AG20443 (cell line): Measurements from ENCODE around the gene SERPINB13.
"Not testable (repeated sequence)": the region's sequence is repeated elsewhere in the genome, so short reads cannot be mapped to it uniquely, and the experiment has no call there.

Experiments
- DNase-seq: peaks from one replicate; pipeline ENCODE4 v3.0.0; 2012; ENCODE audit warnings: low spot score, mixed read lengths

SERPINB13 gene

DNA sequence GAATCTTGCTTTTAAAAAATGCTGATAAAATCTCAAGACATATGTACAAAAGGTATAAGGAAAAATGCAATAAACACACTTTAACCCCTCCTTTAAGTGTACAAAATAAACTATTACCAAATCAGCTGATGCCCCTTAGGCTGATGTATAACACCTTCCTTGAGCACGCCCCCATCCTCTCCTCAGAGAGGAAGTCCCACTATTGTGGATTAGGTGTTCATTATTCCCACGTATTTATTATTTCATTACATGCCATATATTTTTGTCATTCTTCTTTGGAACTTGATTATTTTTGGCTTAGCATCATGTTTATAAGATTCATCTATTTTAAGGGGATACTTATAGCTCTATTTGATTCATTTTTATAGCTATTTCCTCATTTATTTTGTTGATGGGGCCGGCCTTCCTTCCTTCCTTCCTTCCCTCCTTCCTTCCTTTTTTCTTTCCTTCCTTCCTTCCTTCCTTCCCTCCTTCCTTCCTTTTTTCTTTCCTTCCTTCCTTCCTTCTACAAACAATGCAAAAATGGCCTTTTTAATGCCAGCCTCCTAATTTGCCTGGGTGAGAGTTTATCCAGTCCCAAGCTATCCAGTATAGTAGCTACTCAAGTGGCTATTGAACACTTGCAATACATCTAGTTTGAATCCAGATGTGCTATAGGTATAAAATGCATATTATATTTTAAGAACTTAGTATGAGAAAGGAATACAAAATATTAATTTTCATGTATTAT is 4.0 kb downstream of the SERPINB13 start:
- DNase-seq = no peak

DNA sequence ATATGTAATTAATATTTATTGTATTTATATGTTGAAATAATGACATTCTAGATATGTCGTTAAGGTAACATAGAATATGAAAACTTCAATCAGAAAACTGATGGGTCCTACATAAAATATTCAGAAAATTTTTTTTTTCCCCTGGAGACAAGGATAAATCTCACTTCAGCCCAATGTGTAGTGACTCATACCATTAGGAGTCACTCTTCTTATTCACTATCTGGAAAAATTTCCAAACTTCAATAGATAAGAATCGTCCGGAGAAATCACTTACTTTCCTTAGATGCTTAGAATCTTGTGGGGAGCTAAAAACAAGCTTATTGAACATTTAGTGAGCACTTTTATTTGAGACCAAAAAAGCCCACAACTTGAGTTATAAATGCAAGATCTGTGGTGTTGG is 4.6 kb downstream of the SERPINB13 start:
- DNase-seq = no peak

DNA sequence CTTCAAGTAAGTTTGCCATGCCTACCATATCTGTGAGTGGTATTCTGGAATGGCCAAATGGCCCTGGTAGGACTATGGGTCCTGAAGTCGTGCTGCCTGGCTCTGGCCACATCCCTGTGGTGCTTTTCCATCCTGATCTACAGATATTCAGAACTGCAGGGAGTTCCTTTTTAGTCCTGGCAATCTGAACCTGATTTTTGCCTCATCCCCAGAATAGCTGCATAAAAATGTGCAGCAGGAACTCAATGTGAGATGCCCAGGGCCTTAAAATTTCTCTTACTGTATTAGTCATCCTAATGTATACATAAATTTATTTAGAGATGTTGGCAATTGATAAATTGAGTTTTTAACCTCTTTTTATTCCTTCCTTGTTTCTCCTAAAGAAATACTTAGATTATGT is 5.3 kb downstream of the SERPINB13 start:
- no peak for DNase-seq

DNA sequence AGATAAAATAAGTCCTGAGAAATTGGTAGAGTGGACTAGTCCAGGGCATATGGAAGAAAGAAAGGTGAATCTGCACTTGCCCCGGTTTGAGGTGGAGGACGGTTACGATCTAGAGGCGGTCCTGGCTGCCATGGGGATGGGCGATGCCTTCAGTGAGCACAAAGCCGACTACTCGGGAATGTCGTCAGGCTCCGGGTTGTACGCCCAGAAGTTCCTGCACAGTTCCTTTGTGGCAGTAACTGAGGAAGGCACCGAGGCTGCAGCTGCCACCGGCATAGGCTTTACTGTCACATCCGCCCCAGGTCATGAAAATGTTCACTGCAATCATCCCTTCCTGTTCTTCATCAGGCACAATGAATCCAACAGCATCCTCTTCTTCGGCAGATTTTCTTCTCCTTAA is 9.8 kb downstream of the SERPINB13 start:
- DNase-seq = no peak

DNA sequence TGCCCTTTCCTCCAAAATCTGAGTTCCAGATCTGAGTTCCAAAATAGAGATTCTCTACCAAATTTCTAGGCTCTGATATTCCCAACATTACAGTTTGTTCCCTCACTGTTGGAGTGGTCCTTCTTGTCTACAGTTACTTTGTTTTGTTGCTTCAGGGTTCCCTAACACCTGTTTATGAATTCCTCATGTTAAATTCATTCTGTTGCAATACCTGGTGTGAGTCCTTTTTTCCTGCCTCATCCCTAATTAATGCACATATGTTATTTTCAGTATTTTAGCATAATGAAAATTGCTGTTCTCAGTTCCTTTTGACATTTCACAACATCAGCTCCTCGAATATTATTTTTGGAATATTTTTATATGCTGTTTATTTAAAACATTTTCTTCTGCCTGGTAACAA is 16.2 kb downstream of the SERPINB13 start:
- DNase-seq = no peak

DNA sequence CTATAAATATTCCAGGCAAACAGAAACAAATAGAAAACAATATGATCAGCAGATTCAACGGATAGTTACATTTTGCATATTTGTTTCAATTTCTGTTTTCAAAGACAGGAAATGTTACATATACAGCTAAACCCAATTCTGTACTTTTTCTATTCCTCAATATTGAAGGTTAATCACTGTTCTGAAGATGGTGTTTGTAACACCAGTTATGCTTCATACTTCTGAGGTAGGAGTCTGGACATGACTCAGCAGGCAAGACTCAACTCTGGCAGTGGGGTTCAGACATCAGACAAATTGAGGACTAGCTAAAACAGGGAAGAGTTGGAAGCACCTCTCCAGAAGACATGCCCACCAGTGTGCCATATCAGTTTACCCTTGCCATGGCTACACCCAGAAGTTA is 16.6 kb downstream of the SERPINB13 start:
- DNase-seq = peak; percentile 48

DNA sequence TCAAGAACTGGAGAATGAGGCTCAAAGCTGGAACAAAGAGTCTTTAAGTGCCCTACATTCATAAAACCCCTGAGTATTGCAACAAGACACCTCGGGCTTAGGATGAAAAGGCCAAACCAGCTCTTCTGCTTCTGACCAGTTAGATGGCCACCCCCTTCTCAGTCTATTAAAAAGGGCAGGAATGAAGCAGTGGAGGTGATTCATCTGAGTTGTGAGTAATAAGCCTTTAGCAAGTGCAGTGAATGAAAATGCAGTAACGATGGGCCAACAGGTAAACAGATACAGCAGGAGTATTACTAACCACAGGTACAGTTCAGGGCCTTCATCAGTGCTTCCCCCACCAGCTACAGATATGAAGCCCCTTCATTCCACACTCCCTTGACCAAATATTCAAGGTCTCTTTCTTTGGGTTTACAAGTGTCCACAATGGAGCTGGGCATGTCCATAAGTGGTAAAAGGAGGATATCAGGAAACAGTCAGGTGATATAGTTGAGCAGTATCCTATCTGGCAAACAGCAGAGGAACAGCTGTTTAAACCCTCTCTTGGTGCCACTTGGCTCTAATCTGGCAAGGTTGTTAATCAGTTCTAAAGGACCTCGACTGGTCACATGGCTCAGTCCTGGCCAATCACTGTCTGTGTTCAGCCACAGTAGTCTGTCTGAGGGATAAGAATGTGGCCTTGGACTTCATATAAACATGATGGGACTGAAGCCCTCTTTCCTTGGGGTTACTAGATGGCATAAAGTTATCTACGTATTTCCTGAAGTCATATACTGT is 17.8 kb downstream of the SERPINB13 start:
- peak; percentile 41 for DNase-seq

DNA sequence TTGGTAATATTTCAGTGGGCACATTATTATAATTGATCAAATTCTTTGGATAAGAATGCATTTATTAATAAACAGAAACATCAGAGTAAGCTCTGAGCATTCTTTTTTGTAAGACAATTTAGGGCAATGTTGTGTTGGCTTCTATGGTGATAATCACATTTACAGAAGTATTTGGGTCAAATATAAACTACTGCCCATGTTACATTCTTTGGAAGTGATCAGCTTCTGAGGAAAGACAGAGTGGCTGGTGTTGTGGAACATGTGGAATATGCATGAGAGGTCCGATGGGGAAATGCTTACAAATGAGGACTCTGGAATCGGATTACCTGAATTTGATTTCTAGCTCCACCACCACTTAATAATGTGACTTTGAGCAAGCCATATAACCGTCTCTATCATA is 19.4 kb downstream of the SERPINB13 start:
- DNase-seq = peak; percentile 53

DNA sequence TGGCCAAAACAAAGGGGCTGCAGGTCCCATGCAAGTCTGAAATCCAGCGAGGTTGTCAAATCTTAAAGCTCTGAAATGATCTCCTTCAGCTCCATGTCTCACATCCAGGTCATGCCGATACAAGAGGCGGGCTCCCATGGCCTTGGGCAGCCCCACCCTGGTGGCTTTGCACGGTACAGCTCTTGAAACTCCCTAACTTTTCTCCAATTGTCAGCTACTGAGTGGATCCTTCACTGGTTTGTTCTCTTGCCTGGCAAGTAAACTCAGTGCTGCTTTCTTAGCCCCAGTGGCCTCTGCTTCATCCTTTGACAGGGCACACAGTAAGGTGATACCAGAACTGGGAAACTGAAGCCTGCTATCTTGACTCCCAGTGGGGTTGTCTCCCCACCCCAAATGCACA is 26.3 kb downstream of the SERPINB13 start:
- DNase-seq = no peak

DNA sequence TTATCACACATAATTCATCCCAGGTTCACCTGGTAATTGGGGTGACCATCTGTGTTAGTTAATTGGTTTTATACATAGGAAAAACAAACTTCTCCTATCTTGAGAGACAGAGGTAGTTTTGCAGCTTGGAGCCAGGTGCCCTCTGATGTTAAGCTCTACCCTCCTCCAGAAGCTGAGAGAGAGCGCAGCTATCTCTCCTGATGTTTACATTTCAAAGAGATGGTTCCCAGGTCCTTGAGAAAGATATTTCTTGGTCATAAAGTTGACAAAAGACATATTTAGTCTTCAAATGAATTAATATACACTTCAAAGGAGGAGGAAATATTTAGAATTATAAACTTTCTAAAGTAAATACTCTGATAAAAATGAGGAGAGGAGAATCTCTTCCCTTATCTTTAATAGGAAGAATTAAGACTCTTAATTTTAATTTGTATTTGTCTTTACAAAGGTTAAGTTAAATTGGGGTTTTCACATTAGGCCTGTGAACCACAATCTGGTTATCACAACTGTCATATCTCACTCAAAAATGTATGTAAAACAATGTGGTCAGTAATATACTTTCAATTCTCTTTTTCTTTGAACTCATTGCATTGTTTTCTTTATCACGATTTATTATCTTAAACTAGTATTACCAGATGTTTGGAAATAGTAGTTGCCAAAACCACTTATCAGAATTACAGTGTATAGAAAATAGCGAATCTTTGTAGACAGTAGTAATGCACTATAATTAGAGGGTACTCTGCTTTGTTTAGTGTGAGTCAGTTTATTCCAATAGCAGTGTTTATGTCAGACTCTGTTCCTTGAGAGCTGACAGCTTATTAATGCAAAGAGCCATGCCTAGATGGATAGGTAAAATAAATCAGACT is 30.1 kb downstream of the SERPINB13 start:
- DNase-seq = no peak

DNA sequence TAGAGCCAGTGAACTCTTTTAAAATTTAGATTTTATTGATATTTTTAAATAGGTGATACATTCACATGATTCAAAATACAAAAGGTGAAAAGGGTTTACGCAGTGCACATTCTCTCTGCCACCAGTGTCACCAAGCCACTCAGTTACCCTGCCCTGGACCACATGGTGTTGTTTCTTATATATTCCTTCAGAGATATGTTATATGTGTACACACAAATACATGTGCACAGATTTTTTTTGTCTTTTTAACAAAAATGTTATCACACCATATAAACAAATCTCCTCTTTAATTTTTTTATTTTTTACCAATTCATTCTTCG is 30.7 kb downstream of the SERPINB13 start:
- DNase-seq = no peak

DNA sequence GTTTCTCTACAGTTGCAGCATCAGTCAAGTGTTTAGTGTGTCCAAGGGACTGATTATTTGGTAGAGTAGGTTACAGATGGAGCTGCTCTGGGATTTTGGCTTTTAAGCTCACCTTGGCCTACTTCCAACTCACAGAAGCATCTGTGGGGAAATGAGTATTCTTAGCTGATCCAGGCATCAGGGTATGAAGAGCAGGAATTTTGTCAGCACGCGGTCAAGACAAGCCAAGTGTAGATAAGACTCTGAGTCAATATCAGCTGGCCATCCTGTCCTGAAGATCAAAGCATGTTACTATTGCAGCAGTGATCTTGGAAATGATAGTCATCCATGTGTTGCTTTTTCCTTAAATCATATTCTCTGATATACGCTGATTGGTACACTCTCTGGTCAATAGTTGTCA is 32.5 kb downstream of the SERPINB13 start:
- DNase-seq = no peak

DNA sequence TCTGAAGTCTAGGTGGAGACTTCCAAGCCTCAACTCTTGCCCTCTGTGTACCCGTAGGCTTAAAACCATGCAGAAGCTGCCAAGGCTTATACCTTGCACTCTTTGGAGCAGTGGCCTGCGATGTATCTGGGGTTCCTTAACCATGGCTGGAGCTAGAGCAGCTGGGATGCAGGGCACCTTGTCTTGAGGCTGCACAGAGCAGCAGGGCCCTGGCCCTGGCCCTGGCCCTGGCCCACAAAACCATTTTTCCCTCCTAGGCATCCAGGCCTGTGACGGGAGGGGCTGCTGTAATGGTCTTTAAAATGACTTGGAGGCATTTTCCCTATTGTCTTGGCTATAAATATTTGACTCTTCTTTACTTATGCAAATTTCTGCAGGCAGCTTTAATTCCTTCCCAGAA is 37.7 kb downstream of the SERPINB13 start:
- no peak for DNase-seq

DNA sequence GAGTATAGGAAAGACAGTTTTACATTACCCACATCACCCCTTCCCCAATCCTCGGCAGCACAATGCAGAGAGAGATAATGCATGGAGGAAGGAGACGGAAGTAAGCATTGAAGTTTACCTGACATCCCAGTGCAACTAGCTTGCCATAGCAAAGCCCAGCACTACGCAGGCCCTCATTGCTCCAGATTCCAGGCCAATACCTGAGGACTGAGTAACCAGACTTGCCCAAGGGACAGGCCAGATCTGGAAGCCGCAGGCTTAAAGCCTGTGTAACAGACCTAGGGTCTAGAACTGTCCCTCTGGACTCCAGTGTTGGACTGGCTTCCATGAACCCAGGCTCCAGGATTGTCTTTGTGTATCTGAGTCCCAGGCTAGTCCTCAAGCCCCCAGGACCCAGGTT is 39.3 kb downstream of the SERPINB13 start:
- DNase-seq = no peak

DNA sequence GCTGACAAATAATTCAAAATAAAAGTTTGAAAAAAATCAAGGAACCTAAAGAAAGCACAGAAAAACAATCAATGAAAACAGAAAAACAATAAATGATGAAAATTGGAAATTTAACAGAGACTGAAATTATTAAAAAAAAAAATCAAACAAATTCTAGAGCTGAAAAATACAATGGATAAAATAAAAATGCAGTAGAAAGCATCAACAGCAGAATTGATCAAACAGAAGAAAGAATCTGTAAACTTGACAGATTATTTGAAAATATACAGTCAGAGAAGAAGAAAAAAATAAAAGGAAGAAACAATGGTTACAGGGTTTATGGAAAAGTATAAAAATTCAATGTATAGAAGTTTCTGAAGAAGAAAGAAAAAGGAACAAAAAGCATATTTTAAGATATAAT is 40.7 kb downstream of the SERPINB13 start:
- DNase-seq = no peak

DNA sequence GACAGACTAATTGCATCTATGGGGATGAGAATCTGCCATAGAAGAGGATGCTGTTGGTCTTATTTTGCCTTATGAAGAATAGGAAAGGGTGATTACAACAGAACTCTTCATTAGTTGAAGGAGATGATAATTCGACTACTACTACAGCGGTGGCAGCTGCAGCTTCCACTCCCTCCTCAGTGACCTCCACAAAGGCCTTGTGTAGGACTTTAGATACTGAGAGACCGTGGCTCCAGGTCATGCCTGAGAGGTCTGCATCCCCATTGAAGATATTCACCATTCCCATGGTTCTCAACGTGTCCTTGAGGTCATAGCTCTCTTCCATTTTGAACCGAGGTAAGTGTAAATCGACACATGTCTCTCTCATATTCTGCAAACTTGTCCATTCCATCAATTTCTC is 50.6 kb downstream of the SERPINB13 start:
- DNase-seq = no peak

DNA sequence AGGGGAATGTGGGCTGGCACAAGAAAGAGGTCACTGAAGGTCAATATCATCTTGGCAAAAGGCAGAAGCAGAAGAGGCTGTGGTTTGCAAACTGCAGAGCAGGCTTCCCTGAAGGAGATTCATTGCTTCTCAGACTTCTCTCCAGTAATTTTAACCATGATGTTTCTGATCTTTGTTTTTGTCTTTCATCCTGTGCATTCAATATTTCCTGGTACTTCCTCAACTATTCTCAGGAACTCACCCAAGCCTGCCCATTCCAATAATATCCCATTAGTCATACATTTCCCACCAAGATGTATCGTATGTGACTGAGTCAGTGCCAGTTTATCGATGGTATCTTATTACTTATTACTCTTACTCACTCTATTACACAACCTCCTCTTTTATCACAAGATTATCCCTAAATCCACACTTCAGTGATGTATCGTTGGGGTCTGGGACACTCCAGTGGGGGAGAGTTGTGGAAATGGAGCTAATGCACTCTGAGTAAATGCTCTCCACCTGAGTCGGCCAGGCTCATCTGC is 54.1 kb downstream of the SERPINB13 start:
- not testable (repeated sequence) for DNase-seq

DNA sequence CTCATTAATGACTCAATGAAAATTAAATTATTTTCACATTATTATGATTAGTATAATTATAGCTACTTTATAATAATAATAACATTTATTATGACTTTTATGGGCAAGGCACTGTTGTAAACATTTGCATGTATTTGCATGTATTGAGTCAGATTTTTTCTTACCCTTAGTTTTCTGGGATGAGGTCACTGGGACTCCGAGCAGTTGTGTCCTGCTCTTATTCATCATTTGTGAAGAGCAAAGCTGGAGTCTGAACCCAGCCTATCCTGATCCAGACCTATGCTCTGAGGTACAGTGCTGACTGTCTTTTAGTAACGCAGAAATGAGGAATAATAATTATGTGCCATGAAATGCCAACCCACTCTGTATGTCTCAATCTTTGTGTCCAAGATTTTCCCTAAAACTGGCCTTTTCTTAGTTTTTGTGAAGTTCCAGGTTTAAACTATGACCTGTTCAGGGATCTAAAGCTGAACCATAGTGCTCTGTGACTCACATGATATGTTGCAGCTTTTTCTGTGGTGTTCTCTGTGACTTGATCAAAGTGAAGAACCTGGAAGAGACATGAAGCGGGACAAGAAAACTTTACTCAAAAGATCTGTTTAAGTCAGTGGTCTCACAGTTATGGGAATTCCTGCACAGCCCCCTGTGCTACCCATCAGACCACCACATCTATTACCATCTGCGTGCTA is 55.7 kb downstream of the SERPINB13 start:
- DNase-seq = not testable (repeated sequence)

DNA sequence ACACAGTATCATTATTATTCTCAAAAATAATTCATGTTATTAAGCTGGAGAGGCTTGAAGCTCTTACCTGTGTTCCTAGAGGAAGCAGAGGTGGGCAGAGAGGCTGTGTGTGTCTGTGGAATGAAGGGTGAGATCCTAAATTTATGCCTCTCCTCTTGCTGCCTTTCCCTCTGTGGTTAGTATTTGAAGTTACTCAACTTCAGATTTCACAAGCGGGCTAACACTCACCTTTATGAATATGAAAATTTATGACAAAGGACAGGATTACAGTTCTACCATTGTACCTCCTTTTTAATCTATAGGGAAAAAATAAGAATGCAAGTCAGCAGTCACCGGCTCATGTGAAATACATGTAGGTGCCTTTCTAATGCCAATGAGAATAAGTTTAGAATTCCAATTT is 57.0 kb downstream of the SERPINB13 start, which contains the start of gene SERPINB4:
SERPINB4 (minus strand) TSS at position 115 of the 400 bp plus-strand sequence. CDS start 679 bp downstream, outside the sequence.
- not testable (repeated sequence) for DNase-seq

DNA sequence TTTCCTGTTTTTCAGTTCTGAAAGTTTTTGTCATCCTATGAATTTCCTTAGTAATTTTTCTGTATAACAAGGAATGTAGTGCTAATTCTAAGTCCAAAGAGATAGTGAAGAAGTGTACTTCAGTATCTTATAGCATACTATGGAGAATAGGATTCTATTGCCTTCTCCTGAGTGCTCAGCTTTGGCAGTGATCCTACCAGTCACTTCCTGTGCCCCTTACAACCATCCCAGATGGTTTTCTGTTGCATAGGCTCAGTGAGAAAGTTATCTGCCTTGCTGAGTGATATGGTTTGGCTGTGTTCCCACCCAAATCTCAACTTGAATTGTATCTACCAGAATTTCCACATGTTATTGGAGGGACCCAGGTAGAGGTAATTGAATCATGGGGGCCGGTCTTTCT is 57.6 kb downstream of the SERPINB13 start:
- not testable (repeated sequence) for DNase-seq

DNA sequence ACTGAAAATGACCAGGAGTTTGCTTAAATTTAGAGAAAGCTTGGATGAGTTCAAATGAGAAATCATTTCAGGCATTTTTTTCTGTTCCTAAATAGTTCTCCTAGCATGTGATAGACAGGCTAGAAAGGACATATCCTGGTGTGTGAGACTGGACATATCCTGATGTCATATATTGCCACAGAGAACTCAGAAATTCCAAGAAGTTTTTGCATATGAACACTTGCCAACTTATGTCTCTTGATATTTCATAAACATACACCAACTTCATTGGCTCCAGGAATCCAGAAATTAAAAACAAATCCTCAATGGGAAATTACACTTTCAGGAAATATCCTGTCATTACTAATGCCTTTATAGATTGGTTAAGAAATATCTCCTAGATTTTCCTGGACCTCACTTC is 59.8 kb downstream of the SERPINB13 start:
- DNase-seq = no peak

DNA sequence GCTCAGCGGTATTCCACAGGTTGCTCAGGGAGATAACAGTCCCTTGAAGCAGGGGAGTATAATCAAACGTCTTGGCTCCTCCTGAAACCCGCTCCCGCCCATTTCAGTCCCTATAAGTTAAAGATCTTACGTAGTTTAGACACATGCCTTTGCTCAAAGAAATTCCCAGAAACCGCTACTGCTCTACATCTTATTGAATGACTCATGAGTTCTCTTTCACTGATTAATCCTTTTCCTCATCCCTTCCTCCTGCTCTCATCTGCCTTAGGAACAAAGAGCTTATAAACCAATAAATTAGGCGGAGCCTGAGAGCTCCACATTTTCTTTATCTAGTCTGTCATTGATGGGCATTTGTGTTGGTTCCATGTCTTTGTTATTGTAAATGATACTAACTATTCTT is 61.1 kb downstream of the SERPINB13 start:
- no peak for DNase-seq
